ENCODE data around the gene BYSL. TPM values are rescaled to one million over a fixed set of nuclear protein-coding genes. Genes with fewer than 3 reads are reported as not detected.

BYSL gene
- total and polyA plus RNA-seq, 9 of the 15 experiments (the other 6 are each of a cell fraction or from before 2014, with no cell fraction given): 22.2 to 92.3 (median 53.4) TPM

GRCh38 chr6:41920921-41921711, at the start of gene BYSL, which contains the start of gene MED20 (continued):
- TF ChIP-seq ASH1L (IDR thresholded peaks at IDR 0.05; ENCODE audit: borderline replicate concordance, low read depth, partially characterized antibody) (no peak), ERF (CRISPR knock-in tag; IDR thresholded peaks at IDR 0.05) (no peak), ZNF780A (CRISPR knock-in tag; IDR thresholded peaks at IDR 0.05) (no peak), E2F6 (IDR thresholded peaks at IDR 0.05; ENCODE audit: borderline replicate concordance in 1 of 2, extremely low read depth in 1 of 2, insufficient read depth in 1 of 2, insufficient read length in 1 of 2, low read depth in 1 of 2, low read length in 1 of 2, poor library complexity in 1 of 2, severe bottlenecking in 1 of 2) (peak; percentile 49 to 54), MBD1 (CRISPR knock-in tag; IDR thresholded peaks at IDR 0.05) (no peak), MEF2D (tag; conservative IDR thresholded peaks at IDR 0.05; ENCODE audit: low read depth) (0 out of 2 replicates have a peak, but pooled peaks have one; percentile 40), ZNF224 (CRISPR knock-in tag; IDR thresholded peaks at IDR 0.05) (no peak), CHD2 (IDR thresholded peaks at IDR 0.05; ENCODE audit: low read depth, low read length) (0 out of 2 replicates have a peak, but pooled peaks have one; percentile 7), PURB (CRISPR knock-in tag; IDR thresholded peaks at IDR 0.05; ENCODE audit: low read depth) (no peak), CCNT2 (IDR thresholded peaks at IDR 0.05; ENCODE audit: borderline replicate concordance, extremely low read depth, insufficient read length, low read depth, low read length) (peak; percentile 25), GATA2 (CRISPR knock-in tag; IDR thresholded peaks at IDR 0.05) (0 out of 2 replicates have a peak, but pooled peaks have one; percentile 9), ZNF12 (CRISPR knock-in tag; IDR thresholded peaks at IDR 0.05) (peak; percentile 4; the same call in 1 of the 2 replicates), ZNF121 (CRISPR knock-in tag; conservative IDR thresholded peaks at IDR 0.05) (no peak), PKNOX1 (IDR thresholded peaks at IDR 0.05) (peak; percentile 86), SIN3B (IDR thresholded peaks at IDR 0.05; ENCODE audit: low read depth) (peak; percentile 86)
- TF ChIP-seq, protein P1, sequence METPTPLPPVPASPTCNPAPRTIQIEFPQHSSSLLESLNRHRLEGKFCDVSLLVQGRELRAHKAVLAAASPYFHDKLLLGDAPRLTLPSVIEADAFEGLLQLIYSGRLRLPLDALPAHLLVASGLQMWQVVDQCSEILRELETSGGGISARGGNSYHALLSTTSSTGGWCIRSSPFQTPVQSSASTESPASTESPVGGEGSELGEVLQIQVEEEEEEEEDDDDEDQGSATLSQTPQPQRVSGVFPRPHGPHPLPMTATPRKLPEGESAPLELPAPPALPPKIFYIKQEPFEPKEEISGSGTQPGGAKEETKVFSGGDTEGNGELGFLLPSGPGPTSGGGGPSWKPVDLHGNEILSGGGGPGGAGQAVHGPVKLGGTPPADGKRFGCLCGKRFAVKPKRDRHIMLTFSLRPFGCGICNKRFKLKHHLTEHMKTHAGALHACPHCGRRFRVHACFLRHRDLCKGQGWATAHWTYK (CRISPR knock-in tag; IDR thresholded peaks at IDR 0.05): peak; percentile 75; the same call in 1 of the 2 replicates
- TF ChIP-seq, protein P2, sequence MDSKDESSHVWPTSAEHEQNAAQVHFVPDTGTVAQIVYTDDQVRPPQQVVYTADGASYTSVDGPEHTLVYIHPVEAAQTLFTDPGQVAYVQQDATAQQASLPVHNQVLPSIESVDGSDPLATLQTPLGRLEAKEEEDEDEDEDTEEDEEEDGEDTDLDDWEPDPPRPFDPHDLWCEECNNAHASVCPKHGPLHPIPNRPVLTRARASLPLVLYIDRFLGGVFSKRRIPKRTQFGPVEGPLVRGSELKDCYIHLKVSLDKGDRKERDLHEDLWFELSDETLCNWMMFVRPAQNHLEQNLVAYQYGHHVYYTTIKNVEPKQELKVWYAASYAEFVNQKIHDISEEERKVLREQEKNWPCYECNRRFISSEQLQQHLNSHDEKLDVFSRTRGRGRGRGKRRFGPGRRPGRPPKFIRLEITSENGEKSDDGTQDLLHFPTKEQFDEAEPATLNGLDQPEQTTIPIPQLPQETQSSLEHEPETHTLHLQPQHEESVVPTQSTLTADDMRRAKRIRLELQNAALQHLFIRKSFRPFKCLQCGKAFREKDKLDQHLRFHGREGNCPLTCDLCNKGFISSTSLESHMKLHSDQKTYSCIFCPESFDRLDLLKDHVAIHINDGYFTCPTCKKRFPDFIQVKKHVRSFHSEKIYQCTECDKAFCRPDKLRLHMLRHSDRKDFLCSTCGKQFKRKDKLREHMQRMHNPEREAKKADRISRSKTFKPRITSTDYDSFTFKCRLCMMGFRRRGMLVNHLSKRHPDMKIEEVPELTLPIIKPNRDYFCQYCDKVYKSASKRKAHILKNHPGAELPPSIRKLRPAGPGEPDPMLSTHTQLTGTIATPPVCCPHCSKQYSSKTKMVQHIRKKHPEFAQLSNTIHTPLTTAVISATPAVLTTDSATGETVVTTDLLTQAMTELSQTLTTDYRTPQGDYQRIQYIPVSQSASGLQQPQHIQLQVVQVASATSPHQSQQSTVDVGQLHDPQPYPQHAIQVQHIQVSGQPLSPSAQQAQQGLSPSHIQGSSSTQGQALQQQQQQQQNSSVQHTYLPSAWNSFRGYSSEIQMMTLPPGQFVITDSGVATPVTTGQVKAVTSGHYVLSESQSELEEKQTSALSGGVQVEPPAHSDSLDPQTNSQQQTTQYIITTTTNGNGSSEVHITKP (IDR thresholded peaks at IDR 0.05; ENCODE audit: partially characterized antibody): no peak
